ENCODE measurements around the gene ZNF576. TPM values are rescaled to one million over a fixed set of nuclear protein-coding genes. Genes with fewer than 3 reads are reported as not detected.

ZNF576 gene
- total and polyA plus RNA-seq, 2 experiments from 2014 or later = 5.9 to 16.9 TPM

DNA sequence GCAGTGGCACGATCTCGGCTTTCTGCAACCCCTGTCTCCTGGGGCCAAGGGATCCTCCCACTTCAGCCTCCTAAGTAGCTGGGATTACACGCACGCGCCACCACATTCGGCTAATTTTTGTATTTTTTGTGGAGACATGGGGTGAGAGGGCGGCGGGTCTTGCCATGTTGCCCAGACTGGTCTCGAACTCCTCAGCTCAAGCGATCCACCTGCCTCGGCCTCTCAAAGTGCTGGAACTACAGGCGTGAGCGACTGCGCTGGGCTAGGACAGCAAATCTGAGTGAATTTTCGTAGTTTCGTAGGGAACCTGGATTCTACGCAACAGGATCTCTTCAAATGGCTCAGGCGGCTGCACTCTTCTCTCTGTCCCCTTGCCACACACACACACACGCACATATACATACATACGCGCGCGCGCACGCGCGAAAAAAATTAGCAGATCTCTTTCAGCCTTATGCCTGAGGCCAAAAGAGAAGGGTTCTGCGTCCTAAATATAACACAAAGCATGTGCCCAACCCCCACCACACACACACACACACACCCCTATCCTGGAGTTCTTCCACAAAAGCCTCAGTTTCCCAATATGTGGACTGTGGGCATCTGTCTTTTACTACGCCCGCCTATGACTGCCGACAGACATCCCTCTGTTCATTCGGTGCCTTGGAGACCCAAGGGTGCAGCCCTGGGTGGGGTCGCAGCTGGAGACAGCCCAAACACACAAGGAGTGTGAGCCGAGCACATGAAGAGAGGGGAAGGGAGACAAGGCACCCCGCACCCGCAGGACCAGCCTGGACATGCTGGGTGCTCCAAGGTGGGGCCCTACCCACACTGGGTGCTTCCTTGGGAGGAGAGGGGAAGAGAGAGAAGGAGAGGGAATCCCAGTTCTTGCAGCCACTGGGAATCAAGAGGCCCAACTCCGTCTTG lies 20.2 kb upstream of the ZNF576 start:
- Histone ChIP-seq H2AFZ (no peak overlapping the region), H3K36me3 (ENCODE audit: insufficient read depth) (no peaks in the 10 kb centered on the region), H3K27ac (ENCODE audit: low read depth) (peak overlapping the region; percentile 88), H4K20me1 (replicated peaks; ENCODE audit: insufficient read depth) (no peaks in the 10 kb centered on the region), H3K9me2 (ENCODE audit: insufficient read depth) (no peaks in the 10 kb centered on the region), H3K4me2 (peak overlapping the region; percentile 75), H3K79me2 (replicated peaks; ENCODE audit: insufficient read depth) (peaks cover 12% of the 10 kb centered on the region; the same call in 1 of the 2 replicates), H3K4me1 (ENCODE audit: insufficient read depth) (peaks cover 14% of the 10 kb centered on the region), H3F3A (replicated peaks; ENCODE audit: low read depth) (no peaks in the 10 kb centered on the region; the same call in 1 of the 2 replicates), H3K27me3 (ENCODE audit: insufficient read depth) (no peaks in the 10 kb centered on the region), H3K4me3 (peak overlapping the region; percentile 51)
- Mint-ChIP-seq H3K27ac (peak overlapping the region; percentile 93), H3K9me3 (no peaks in the 10 kb centered on the region; the same call in 2 of the 3 replicates), H3K4me1 (peaks cover 23% of the 10 kb centered on the region), H3K36me3 (ENCODE audit: low read depth) (peaks cover 12% of the 10 kb centered on the region), H3K4me3 (peak overlapping the region; percentile 98), H3K27me3 (ENCODE audit: insufficient read depth, low read depth, poor library complexity) (peaks cover 8% of the 10 kb centered on the region)
- TF ChIP-seq POLR2AphosphoS5 (IDR thresholded peaks at IDR 0.05; ENCODE audit: low read depth) = no peak
- no peak for TF ChIP-seq STAT1 (IDR thresholded peaks at IDR 0.05; ENCODE audit: unreplicated experiment)
- TF ChIP-seq, protein P1, sequence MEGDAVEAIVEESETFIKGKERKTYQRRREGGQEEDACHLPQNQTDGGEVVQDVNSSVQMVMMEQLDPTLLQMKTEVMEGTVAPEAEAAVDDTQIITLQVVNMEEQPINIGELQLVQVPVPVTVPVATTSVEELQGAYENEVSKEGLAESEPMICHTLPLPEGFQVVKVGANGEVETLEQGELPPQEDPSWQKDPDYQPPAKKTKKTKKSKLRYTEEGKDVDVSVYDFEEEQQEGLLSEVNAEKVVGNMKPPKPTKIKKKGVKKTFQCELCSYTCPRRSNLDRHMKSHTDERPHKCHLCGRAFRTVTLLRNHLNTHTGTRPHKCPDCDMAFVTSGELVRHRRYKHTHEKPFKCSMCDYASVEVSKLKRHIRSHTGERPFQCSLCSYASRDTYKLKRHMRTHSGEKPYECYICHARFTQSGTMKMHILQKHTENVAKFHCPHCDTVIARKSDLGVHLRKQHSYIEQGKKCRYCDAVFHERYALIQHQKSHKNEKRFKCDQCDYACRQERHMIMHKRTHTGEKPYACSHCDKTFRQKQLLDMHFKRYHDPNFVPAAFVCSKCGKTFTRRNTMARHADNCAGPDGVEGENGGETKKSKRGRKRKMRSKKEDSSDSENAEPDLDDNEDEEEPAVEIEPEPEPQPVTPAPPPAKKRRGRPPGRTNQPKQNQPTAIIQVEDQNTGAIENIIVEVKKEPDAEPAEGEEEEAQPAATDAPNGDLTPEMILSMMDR (conservative IDR thresholded peaks at IDR 0.05; ENCODE audit: low read depth in 2 of 2) = no peak
- TF ChIP-seq, protein P2, sequence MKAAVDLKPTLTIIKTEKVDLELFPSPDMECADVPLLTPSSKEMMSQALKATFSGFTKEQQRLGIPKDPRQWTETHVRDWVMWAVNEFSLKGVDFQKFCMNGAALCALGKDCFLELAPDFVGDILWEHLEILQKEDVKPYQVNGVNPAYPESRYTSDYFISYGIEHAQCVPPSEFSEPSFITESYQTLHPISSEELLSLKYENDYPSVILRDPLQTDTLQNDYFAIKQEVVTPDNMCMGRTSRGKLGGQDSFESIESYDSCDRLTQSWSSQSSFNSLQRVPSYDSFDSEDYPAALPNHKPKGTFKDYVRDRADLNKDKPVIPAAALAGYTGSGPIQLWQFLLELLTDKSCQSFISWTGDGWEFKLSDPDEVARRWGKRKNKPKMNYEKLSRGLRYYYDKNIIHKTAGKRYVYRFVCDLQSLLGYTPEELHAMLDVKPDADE (IDR thresholded peaks at IDR 0.05) = no peak
- TF ChIP-seq EZH2 (IDR thresholded peaks at IDR 0.05; ENCODE audit: low read depth, unreplicated experiment) = no peak
- no peak for TF ChIP-seq EZH2phosphoT487 (IDR thresholded peaks at IDR 0.05; ENCODE audit: unreplicated experiment)
- TF ChIP-seq ZNF114 (CRISPR knock-in tag; IDR thresholded peaks at IDR 0.05) = no peak
- no peak for TF ChIP-seq CREB1 (CRISPR knock-in tag; IDR thresholded peaks at IDR 0.05; ENCODE audit: low read depth)
- no peak for TF ChIP-seq NANOG (IDR thresholded peaks at IDR 0.05; ENCODE audit: borderline replicate concordance)
- TF ChIP-seq, protein P3, sequence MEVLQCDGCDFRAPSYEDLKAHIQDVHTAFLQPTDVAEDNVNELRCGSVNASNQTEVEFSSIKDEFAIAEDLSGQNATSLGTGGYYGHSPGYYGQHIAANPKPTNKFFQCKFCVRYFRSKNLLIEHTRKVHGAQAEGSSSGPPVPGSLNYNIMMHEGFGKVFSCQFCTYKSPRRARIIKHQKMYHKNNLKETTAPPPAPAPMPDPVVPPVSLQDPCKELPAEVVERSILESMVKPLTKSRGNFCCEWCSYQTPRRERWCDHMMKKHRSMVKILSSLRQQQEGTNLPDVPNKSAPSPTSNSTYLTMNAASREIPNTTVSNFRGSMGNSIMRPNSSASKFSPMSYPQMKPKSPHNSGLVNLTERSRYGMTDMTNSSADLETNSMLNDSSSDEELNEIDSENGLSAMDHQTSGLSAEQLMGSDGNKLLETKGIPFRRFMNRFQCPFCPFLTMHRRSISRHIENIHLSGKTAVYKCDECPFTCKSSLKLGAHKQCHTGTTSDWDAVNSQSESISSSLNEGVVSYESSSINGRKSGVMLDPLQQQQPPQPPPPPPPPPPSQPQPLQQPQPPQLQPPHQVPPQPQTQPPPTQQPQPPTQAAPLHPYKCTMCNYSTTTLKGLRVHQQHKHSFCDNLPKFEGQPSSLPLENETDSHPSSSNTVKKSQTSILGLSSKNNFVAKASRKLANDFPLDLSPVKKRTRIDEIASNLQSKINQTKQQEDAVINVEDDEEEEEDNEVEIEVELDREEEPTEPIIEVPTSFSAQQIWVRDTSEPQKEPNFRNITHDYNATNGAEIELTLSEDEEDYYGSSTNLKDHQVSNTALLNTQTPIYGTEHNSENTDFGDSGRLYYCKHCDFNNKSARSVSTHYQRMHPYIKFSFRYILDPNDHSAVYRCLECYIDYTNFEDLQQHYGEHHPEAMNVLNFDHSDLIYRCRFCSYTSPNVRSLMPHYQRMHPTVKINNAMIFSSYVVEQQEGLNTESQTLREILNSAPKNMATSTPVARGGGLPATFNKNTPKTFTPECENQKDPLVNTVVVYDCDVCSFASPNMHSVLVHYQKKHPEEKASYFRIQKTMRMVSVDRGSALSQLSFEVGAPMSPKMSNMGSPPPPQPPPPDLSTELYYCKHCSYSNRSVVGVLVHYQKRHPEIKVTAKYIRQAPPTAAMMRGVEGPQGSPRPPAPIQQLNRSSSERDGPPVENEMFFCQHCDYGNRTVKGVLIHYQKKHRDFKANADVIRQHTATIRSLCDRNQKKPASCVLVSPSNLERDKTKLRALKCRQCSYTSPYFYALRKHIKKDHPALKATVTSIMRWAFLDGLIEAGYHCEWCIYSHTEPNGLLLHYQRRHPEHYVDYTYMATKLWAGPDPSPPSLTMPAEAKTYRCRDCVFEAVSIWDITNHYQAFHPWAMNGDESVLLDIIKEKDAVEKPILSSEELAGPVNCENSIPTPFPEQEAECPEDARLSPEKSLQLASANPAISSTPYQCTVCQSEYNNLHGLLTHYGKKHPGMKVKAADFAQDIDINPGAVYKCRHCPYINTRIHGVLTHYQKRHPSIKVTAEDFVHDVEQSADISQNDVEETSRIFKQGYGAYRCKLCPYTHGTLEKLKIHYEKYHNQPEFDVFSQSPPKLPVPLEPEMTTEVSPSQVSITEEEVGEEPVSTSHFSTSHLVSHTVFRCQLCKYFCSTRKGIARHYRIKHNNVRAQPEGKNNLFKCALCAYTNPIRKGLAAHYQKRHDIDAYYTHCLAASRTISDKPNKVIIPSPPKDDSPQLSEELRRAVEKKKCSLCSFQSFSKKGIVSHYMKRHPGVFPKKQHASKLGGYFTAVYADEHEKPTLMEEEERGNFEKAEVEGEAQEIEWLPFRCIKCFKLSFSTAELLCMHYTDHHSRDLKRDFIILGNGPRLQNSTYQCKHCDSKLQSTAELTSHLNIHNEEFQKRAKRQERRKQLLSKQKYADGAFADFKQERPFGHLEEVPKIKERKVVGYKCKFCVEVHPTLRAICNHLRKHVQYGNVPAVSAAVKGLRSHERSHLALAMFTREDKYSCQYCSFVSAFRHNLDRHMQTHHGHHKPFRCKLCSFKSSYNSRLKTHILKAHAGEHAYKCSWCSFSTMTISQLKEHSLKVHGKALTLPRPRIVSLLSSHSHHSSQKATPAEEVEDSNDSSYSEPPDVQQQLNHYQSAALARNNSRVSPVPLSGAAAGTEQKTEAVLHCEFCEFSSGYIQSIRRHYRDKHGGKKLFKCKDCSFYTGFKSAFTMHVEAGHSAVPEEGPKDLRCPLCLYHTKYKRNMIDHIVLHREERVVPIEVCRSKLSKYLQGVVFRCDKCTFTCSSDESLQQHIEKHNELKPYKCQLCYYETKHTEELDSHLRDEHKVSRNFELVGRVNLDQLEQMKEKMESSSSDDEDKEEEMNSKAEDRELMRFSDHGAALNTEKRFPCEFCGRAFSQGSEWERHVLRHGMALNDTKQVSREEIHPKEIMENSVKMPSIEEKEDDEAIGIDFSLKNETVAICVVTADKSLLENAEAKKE (CRISPR knock-in tag; IDR thresholded peaks at IDR 0.05) = no peak
- no peak for TF ChIP-seq JUNB (IDR thresholded peaks at IDR 0.05; ENCODE audit: unreplicated experiment)
- TF ChIP-seq, protein P4, sequence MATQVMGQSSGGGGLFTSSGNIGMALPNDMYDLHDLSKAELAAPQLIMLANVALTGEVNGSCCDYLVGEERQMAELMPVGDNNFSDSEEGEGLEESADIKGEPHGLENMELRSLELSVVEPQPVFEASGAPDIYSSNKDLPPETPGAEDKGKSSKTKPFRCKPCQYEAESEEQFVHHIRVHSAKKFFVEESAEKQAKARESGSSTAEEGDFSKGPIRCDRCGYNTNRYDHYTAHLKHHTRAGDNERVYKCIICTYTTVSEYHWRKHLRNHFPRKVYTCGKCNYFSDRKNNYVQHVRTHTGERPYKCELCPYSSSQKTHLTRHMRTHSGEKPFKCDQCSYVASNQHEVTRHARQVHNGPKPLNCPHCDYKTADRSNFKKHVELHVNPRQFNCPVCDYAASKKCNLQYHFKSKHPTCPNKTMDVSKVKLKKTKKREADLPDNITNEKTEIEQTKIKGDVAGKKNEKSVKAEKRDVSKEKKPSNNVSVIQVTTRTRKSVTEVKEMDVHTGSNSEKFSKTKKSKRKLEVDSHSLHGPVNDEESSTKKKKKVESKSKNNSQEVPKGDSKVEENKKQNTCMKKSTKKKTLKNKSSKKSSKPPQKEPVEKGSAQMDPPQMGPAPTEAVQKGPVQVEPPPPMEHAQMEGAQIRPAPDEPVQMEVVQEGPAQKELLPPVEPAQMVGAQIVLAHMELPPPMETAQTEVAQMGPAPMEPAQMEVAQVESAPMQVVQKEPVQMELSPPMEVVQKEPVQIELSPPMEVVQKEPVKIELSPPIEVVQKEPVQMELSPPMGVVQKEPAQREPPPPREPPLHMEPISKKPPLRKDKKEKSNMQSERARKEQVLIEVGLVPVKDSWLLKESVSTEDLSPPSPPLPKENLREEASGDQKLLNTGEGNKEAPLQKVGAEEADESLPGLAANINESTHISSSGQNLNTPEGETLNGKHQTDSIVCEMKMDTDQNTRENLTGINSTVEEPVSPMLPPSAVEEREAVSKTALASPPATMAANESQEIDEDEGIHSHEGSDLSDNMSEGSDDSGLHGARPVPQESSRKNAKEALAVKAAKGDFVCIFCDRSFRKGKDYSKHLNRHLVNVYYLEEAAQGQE (IDR thresholded peaks at IDR 0.05; ENCODE audit: unreplicated experiment) = no peak
- no peak for TF ChIP-seq ZNF331 (CRISPR knock-in tag; IDR thresholded peaks at IDR 0.05; ENCODE audit: low read depth)
- ATAC-seq = peak; percentile 4; the same call in 2 of the 3 replicates
- DNase-seq (ENCODE audit: low spot score) = no peak

Data from GM23338 (cell line).